Right renal cortex interstitium (tissue), 3 donors: ENCODE measurements around the gene TOMM40. TPM values are rescaled to one million over a fixed set of nuclear protein-coding genes. Genes with fewer than 3 reads are reported as not detected.
"Not testable (repeated sequence)": the region's sequence is repeated elsewhere in the genome, so short reads cannot be mapped to it uniquely, and the experiment has no call there.

Experiments
- DNase-seq, 3 donors: peaks; one replicate each; pipeline ENCODE4 v3.0.0-alpha.2; 2013; ENCODE audit warnings: low read depth in 3 of 3, low spot score in 2 of 3
- polyA plus RNA-seq, 3 donors: library from polyadenylated mRNA; unstranded; fragments of 120-200 nt; gene quantifications; one replicate each; pipeline ENCODE4 v1.2.1, GENCODE V29; 2013; ENCODE audit not compliant: insufficient read length in 3 of 3

Gene TOMM40
- polyA plus RNA-seq, 3 donors, result 40.2 to 48.8 (median 46.0) TPM

DNA sequence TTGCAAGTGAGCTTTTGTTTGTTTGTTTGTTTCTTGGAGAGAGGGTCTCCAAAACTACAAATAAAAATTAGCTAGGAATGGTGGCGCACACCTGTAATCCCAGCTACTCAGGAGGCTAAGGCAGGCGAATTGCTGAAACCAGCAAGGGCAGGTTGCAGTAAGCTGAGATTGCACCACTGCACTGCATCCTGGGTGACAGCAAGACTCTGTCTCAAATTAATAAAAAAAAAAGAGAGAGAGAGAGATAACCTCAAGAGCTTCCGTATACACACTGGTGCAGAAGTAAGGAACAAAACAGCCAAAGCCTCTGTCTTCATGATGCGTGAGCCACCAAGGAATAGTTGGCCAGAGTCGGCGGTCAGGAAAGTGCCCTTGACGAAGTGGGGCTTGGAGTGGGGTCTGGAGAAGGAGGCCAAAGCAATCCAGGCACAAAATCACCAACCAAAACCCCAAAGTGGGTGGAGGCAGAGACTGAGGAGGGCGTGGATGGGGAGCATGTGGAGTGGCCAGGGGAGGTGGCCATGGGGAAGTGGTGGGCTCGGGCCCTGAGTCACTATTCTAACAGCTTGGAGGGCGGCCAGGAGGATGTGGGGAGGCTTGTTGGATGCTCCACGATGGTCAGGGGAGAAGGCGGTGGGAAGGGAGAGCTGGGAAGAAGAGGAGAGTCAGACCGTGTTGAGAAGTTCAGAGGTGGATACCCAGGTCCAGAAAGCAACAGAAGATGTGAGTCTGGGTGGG is 21.2 kb upstream of the TOMM40 start:
- DNase-seq, result no peak

GRCh38 chr19:44871809-44872208 is 19.2 kb upstream of the TOMM40 start:
- no peak for DNase-seq

DNA sequence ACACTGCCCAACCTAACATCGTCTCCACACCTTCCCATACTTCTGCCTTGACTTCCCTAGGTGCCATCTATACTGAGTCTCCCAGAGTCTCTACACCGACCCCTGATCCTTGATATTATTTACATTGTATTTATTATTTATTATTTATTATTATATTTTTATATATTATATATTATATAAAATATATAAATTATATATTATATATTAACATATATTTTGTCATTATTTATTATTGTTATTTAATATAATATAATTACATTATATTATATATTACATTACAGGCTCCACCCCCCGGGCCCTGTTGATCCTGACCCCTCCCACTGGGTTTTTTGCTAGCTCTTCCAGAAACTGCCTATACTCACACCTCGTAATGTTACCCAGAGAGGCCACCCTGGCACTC is 18.4 kb upstream of the TOMM40 start:
- no peak for DNase-seq

GRCh38 chr19:44874317-44874716 is 16.7 kb upstream of the TOMM40 start:
- no peak for DNase-seq

DNA sequence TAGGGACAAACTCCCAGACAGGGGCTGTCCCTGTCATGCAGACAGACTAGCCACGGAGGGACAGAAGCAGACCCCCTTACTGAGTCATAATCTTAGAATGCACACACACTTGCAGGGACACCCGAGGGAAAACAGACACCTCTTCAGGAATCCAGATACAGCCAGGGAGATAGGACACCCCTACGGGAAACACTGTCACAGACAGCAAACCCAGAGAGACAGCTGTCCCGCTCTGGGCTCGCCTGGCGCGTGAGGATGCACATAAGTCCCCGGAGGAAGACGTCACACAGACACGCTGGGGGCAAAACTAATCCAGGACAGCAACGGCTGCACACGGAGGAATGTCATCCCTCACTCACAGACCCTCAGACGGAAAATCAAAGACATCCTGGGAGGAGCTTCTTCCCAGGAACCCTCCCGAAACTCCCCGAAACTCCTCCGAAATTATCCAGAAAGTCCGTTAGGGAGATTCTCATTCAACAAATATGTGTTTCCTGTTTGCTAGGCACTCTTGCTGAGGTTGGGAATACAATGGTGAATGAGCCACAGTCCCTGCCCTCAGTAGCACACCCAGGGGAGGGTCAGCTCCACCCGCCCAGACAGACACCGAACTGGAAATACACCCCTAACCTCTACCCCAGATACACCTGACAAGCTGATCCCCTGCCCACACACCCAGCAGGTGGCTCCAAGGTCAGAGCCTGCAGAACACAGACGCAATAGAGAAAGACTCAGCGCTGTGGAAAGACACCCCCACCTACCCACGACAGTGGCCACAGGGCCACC is 15.2 kb upstream of the TOMM40 start:
- DNase-seq, result no peak

- DNase-seq, result no peak
Measured at GRCh38 chr19:44876930-44877535, 14.0 kb upstream of the TOMM40 start.

GRCh38 chr19:44878120-44878865 is 12.8 kb upstream of the TOMM40 start:
- no peak for DNase-seq

- DNase-seq, result no peak
Measured at GRCh38 chr19:44879309-44880065, 11.6 kb upstream of the TOMM40 start.

GRCh38 chr19:44882063-44882462 is 9.0 kb upstream of the TOMM40 start:
- no peak for DNase-seq

- not testable (repeated sequence) for DNase-seq
Measured at GRCh38 chr19:44882619-44883397, 8.2 kb upstream of the TOMM40 start.

DNA sequence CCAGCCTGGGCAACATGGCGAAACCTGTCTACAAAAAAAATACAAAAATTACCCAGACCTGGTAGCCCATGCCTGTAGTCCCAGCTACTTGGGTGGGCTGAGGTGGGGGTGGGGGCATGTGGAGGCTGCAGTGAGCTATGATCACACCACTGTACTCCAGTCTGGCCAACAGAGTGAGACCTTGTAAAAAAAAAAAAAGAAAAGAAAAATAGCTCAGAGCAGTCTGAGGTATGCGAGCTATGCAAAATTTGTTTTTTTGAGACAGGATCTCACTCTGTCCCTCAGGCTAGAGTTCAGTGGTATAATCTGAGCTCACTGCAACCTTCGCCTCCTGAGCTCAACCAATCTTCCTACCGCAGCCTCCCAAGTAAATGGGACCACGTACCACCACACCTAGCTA is 7.1 kb upstream of the TOMM40 start:
- DNase-seq, result no peak

DNA sequence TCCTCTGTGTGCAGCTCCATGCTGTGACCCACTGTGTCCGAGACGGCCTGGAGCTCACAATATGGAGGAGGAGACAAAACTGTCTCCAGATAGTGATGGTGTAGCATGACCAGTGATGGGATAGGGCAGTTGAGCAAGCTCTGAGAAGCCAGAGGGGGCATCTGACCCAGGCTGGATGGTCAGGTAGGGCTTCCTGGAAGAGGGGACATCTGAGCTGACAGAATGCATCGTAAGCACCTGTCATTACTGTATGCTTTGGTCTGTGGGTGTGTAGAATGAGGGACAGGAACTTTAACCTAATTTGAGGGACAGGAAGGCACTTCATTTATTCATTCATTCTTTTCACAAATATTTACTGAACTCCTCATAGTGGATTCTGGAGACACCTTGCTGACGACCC is 6.5 kb upstream of the TOMM40 start:
- no peak for DNase-seq

DNA sequence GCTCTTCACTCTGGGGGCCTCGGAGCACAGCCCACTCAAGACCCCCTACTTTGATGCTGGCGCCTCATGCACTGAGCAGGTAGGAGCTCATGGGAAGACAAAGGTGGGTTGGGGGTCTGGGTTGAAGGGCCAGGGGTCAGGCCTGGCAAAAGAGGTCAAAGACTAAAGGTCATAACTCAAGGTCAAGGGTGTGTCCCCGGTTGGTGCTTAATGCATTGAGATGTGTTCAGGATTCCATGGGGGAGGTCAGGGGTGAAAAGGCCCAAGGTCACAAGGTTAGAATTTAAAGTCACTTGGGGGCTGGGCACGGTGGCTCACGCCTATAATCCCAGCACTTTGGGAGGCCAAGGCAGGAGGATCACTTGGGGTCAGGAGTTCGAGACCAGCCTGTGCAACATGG is 4.9 kb upstream of the TOMM40 start:
- no peak for DNase-seq

DNA sequence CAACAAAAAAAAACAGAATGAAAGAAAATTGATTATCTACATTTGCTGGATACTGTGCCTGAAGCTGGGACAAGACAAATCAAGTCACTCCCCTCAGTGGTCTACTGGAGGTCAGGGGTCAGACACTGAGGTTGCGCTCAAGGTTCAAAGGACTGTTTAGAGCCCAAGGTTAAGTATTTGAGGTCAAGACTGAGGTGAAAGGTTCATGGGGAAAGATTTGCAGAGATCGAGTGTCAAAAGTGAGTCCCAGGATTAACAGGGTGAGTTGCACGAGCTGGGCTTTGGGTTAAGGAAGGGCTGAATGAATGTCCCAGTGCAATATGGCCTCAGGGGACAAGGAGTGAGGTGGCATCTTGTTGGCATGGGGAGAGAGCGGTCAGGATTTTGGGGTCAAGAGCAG is 3.4 kb upstream of the TOMM40 start:
- no peak for DNase-seq

GRCh38 chr19:44888335-44888734 is 2.7 kb upstream of the TOMM40 start:
- DNase-seq, result not testable (repeated sequence)

- no peak for DNase-seq
Measured at GRCh38 chr19:44889830-44890365, 1.2 kb upstream of the TOMM40 start.

GRCh38 chr19:44890366-44891015 is 563 bp upstream of the TOMM40 start:
- DNase-seq, result peak; percentile 96 to 100 (median 99)

DNA sequence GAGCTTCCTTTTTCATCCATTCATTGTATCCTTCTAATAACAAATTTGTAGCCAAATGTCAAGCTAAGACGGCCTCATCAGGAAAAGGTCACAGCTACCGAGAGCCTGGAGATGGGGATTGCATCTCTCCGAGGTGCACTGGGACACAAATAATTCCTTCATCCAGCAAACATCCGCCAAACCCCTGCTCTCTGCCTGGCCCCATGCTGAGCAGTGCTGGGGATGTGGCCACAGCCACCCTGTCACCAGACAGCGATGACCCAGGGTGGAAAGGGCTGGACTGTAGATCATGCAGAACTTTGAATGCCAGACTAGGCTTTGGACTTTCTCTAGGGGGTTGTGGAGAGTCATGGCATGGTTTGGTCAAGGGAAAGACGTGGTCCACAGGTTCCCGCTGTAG is 1.9 kb downstream of the TOMM40 start:
- DNase-seq, result no peak
